Upper lobe of left lung (tissue), 6 donors: ENCODE measurements around the gene REEP5. TPM values are rescaled to one million over a fixed set of nuclear protein-coding genes. Genes with fewer than 3 reads are reported as not detected.

Source experiments
- ATAC-seq, 2 donors: fragments of 200-7000 bp; cut with Tn5 transposase; one replicate each; pipeline ENCODE4 v1.9.1; 2022; ENCODE audit warnings: mild to moderate bottlenecking in 2 of 2, moderate library complexity in 2 of 2; ENCODE audit not compliant: low FRiP score in 2 of 2
- DNase-seq, 2 donors: peaks; one replicate each; pipeline ENCODE4 v3.0.0-alpha.2; 2019 to 2020
- H3K27ac ChIP-seq, 4 donors: fragments of 200-600 bp; sonication (generic); one replicate each; pipeline ENCODE4 v1.5.1; 2016 to 2019
- H3K27me3 ChIP-seq, 4 donors: fragments of 200-600 bp; sonication (generic); one replicate each; pipeline ENCODE4 v1.5.1; 2017 to 2019
- H3K36me3 ChIP-seq, 4 donors: fragments of 200-600 bp; sonication (generic); one replicate each; pipeline ENCODE4 v1.5.1; 2016 to 2019
- H3K4me1 ChIP-seq, 4 donors: fragments of 200-600 bp; sonication (generic); one replicate each; pipeline ENCODE4 v1.5.1; 2018 to 2019
- H3K4me3 ChIP-seq, 4 donors: fragments of 200-600 bp; sonication (generic); one replicate each; pipeline ENCODE4 v1.5.1; 2017 to 2019; ENCODE audit warnings: mild to moderate bottlenecking in 2 of 4, moderate library complexity in 1 of 4
- H3K9me3 ChIP-seq, 4 donors: fragments of 200-600 bp; sonication (generic); one replicate each; pipeline ENCODE4 v1.5.1; 2018 to 2019
- EP300 ChIP-seq, 4 donors: sonication (generic); formaldehyde crosslinking; IDR thresholded peaks; one replicate each; pipeline ENCODE4 v1.5.1; 2017; ENCODE audit warnings: antibody characterized with exemption in 4 of 4, control low read depth in 2 of 4
- POLR2A ChIP-seq, 4 donors: fragments of 450-650 bp; IDR thresholded peaks; one replicate each; pipeline ENCODE4 v1.5.1; 2016 to 2017; ENCODE audit warnings: antibody characterized with exemption in 4 of 4, mild to moderate bottlenecking in 2 of 4
- POLR2AphosphoS5 ChIP-seq, 2 donors: sonication (generic); formaldehyde crosslinking; IDR thresholded peaks; one replicate each; pipeline ENCODE4 v1.5.1; 2017; ENCODE audit warnings: antibody characterized with exemption in 2 of 2
- WGBS, 2 donors: methylation state at CpG; one replicate each; pipeline ENCODE4 v1.1.5; 2017 to 2018; 5-methylcytosine and 5-hydroxymethylcytosine counted together
- total RNA-seq, 6 donors: library from RNA; depleted of rRNA in 4 of 6; stranded (reverse); fragments of >200 nt in 4 of 6; gene quantifications; one replicate each; pipeline versions ENCODE4 v1.1.0 to v1.2.1, GENCODE V29; 2016 to 2021
- TF ChIP-seq, protein P1 (sequence below), 6 experiments: fragments of 450-650 bp in 4 of 6; fragments of 200-600 bp in 2 of 6; sonication (generic) in 2 of 6; IDR thresholded peaks; one replicate each; pipeline ENCODE4 v1.5.1; 2016 to 2019; ENCODE audit warnings: antibody characterized with exemption in 6 of 6
- donor health status: DM: no; HTN: no; CAD: no; lungs with moderate emphysema.
- donor health status: DM: no; HTN: yes; CAD: no; lungs with severe emphysema.

Gene REEP5
- total RNA-seq, 6 donors from 2014 or later, result 43.0 to 108 (median 95.3) TPM

DNA sequence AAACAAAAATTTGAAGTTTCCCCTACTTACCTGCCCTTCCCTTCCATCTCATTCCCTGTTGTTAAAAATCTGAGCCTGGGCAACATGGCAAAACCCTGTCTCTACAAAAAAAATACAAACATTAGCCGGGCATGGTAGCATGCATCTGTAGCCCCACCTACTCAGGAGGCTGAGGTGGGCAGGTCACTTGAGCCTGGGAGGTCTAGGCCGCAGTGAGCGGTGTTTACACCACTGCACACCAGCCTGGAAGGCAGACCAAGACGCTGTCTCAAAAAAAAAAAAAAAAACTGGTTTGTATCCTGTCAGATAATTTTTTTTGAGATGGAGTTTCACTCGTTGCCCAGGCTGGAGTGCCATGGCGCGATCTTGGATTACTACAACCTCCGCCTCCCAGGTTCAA is 16.3 kb upstream of the REEP5 start:
- no peaks in the 10 kb centered on the region for H3K36me3 ChIP-seq
- no peak overlapping the region for H3K27ac ChIP-seq
- H3K4me3 ChIP-seq, result no peak overlapping the region
- ATAC-seq (no peak), DNase-seq (no peak)
- H3K9me3 ChIP-seq, result no peaks in the 10 kb centered on the region
- no peaks in the 10 kb centered on the region for H3K27me3 ChIP-seq
- TF ChIP-seq EP300 (IDR thresholded peaks at IDR 0.05) (no peak), POLR2A (IDR thresholded peaks at IDR 0.05) (no peak), POLR2AphosphoS5 (IDR thresholded peaks at IDR 0.05) (no peak)
- TF ChIP-seq, protein P1, sequence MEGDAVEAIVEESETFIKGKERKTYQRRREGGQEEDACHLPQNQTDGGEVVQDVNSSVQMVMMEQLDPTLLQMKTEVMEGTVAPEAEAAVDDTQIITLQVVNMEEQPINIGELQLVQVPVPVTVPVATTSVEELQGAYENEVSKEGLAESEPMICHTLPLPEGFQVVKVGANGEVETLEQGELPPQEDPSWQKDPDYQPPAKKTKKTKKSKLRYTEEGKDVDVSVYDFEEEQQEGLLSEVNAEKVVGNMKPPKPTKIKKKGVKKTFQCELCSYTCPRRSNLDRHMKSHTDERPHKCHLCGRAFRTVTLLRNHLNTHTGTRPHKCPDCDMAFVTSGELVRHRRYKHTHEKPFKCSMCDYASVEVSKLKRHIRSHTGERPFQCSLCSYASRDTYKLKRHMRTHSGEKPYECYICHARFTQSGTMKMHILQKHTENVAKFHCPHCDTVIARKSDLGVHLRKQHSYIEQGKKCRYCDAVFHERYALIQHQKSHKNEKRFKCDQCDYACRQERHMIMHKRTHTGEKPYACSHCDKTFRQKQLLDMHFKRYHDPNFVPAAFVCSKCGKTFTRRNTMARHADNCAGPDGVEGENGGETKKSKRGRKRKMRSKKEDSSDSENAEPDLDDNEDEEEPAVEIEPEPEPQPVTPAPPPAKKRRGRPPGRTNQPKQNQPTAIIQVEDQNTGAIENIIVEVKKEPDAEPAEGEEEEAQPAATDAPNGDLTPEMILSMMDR (IDR thresholded peaks at IDR 0.05), result no peak
- H3K4me1 ChIP-seq, result no peaks in the 10 kb centered on the region
- 84 to 87% methylated on average over 8 of the region's 8 CpGs for WGBS, 2 donors

DNA sequence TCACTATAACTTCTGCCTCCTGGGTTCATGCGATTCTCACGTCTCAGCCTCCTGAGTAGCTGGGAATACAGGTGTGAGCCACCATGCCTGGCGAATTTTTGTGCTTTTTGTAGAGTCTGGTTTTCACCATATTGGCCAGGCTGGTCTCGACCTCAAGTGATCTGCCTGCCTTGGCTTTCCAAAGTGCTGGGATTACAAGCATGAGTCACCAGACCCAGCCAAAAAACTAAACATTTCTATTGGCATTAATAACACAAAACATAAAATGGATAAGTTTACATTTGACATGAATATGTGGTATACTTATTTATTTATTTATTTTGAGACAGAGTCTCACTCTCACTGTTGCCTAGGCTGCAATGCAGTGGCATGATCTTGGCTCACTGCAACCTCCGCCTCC is 13.6 kb upstream of the REEP5 start:
- H3K27ac ChIP-seq, result no peak overlapping the region
- no peaks in the 10 kb centered on the region for H3K9me3 ChIP-seq
- H3K36me3 ChIP-seq, result no peaks in the 10 kb centered on the region
- DNase-seq (no peak), ATAC-seq (no peak)
- WGBS, 2 donors, result 94 to 98% methylated on average over 5 of the region's 5 CpGs
- H3K4me3 ChIP-seq, result no peak overlapping the region
- no peaks in the 10 kb centered on the region for H3K27me3 ChIP-seq
- TF ChIP-seq, protein P1 (IDR thresholded peaks at IDR 0.05), result no peak
- TF ChIP-seq POLR2AphosphoS5 (IDR thresholded peaks at IDR 0.05), result no peak
- TF ChIP-seq EP300 (IDR thresholded peaks at IDR 0.05), result no peak
- TF ChIP-seq POLR2A (IDR thresholded peaks at IDR 0.05), result no peak
- H3K4me1 ChIP-seq, result no peaks in the 10 kb centered on the region

DNA sequence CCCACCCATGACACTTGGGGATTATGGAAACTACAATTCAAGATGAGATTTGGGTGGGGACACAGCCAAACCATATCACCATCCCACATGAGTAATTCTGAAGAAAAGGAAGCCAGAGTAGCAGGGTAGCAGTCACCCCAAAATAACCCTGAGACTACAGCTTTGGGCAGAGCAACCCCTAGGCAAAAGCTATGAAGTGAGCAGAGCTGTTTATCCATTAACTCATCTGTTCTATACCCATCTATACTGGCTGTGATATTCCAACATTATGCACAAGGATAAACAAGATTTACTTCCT is 12.3 kb upstream of the REEP5 start:
- ATAC-seq, result no peak
- Histone ChIP-seq H3K27me3 (no peaks in the 10 kb centered on the region), H3K4me1 (peaks cover 0 to 6% (median 0%) of the 10 kb centered on the region in 4 donors), H3K36me3 (no peaks in the 10 kb centered on the region), H3K27ac (no peak overlapping the region), H3K9me3 (no peaks in the 10 kb centered on the region), H3K4me3 (no peak overlapping the region)
- no peak for DNase-seq
- no peak for TF ChIP-seq POLR2A (IDR thresholded peaks at IDR 0.05)
- no peak for TF ChIP-seq EP300 (IDR thresholded peaks at IDR 0.05)
- TF ChIP-seq, protein P1 (IDR thresholded peaks at IDR 0.05), result no peak
- TF ChIP-seq POLR2AphosphoS5 (IDR thresholded peaks at IDR 0.05), result no peak

DNA sequence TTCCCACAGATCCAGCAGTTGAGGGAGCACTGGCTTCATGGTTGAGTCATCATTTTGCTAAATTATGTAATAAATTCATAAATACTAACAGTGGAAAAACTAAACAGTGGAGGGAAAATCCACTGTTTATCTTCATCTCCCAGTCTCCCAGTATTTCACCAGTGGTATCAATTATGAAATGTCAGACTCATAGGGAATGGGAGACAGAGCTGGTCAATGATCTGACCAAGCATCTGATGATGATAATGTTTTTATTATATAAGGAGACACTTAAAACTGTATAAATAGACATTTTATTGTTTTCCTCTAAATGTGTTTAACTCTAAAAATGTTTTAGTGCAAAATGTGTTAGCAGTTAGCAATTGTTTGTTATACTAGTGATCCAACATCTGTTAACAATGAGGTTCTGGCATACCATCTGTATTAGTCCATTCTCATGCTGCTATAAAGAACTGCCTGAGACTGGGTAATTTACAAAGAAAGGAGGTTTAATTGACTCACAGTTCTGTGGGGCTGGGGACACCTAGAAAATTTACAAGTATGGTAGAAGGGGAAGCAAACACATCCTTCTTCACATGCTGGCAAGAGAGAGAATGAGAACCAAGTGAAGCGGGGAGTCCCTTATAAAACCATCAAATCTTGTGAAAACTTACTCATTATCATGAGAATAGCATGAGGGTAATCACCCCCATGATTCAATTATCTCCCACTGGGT is 11.8 kb upstream of the REEP5 start:
- TF ChIP-seq, protein P1 (IDR thresholded peaks at IDR 0.05), result no peak
- no peak overlapping the region for H3K4me3 ChIP-seq
- no peaks in the 10 kb centered on the region for H3K27me3 ChIP-seq
- 93 to 100% methylated on average over 1 of the region's 1 CpG for WGBS, 2 donors
- ATAC-seq, result peak in 1 of 2 donors; percentile 63
- H3K9me3 ChIP-seq, result no peaks in the 10 kb centered on the region
- H3K4me1 ChIP-seq, result peaks cover 0 to 8% (median 0%) of the 10 kb centered on the region in 4 donors
- no peak for DNase-seq
- no peak overlapping the region for H3K27ac ChIP-seq
- H3K36me3 ChIP-seq, result no peaks in the 10 kb centered on the region

DNA sequence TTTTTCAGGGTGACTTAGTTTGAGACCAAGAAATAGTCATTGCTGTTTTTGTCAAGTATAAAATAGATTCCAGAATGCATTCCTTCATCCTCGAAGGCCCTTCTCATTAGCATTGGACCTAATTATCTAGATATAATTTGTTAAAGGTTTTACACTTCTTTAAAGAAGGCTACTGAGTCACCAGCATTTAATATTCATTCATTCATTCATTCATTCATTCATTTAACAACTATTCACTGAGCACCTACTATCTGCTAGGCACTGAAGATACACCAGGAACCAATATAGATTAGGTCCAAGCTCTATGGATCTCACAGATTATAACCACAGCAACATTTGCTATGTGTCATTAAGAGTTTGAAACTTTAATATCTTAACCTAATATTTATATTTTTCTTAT is 11.1 kb upstream of the REEP5 start:
- ATAC-seq (no peak), DNase-seq (no peak)
- Histone ChIP-seq H3K27ac (no peak overlapping the region), H3K4me1 (peaks cover 0 to 8% (median 0%) of the 10 kb centered on the region in 4 donors), H3K4me3 (no peak overlapping the region), H3K27me3 (no peaks in the 10 kb centered on the region), H3K36me3 (no peaks in the 10 kb centered on the region), H3K9me3 (no peaks in the 10 kb centered on the region)
- WGBS, 2 donors, result 83 to 97% methylated on average over 1 of the region's 1 CpG
- TF ChIP-seq EP300 (IDR thresholded peaks at IDR 0.05), result no peak
